HepG2 (cell line): Measurements from ENCODE around the gene WDR82. TPM values are rescaled to one million over a fixed set of nuclear protein-coding genes. Genes with fewer than 3 reads are reported as not detected.

Source experiments
- ATAC-seq: fragments of 200-7000 bp; cut with Tn5 transposase; 3 replicates; pipeline ENCODE4 v1.9.1; 2020; ENCODE audit warnings: mild to moderate bottlenecking, moderate library complexity
- BruUV-seq: library from RNA; stranded (reverse); fragments of 400-500 nt; replicated peaks from 2 replicates; lab custom pipeline; 2021; lab: Mats Ljungman, UMichigan
- CTCF ChIA-PET: fragments of 300-600 bp; formaldehyde crosslinking; extraction: SDS; loops from one replicate; lab custom pipeline; 2021; ENCODE audit warnings: low total read pairs, inconsistent platforms, low intra/inter-chr PET ratio; lab: Yijun Ruan, JAX
- POLR2A ChIA-PET: fragments of 350-600 bp; sonication (Branson Sonifier 250); formaldehyde crosslinking; loops from one replicate; lab custom pipeline; 2020; ENCODE audit warnings: antibody characterized with exemption, inconsistent platforms; lab: Yijun Ruan, JAX
- DNase-seq: peaks from one replicate; pipeline ENCODE4 v3.0.0-alpha.2; 2015; ENCODE audit warnings: low spot score
- FAIRE-seq: peaks from 3 replicates; lab custom pipeline; 2011; peaks lifted over from hg19 to GRCh38; lab: Jason Lieb, UNC
- H2AFZ ChIP-seq: one replicate; pipeline ENCODE4 v1.6.1; 2011; ENCODE audit warnings: low read length, inconsistent platforms
- H3K27ac ChIP-seq: fragments of 300-600 bp; 3 replicates; pipeline ENCODE4 v1.8.0; 2011; ENCODE audit warnings: mixed run types, mild to moderate bottlenecking, mixed read lengths, low read length, inconsistent platforms; ENCODE audit not compliant: insufficient read depth; ENCODE audit errors: extremely low read length
- H3K27me3 ChIP-seq, 2 experiments: fragments of 200-600 bp in 1 of 2; 2 replicates in 1 of 2; 3 replicates in 1 of 2; pipeline versions ENCODE4 v1.6.0 to v1.8.0; 2011; ENCODE audit warnings: low read length in 2 of 2, mild to moderate bottlenecking in 2 of 2, moderate library complexity in 2 of 2, inconsistent platforms in 1 of 2; ENCODE audit not compliant: insufficient read depth in 2 of 2, control insufficient read depth in 1 of 2
- H3K36me3 ChIP-seq, 2 experiments: fragments of 200-600 bp in 1 of 2; replicated peaks in 1 of 2; 2 replicates in 1 of 2; 3 replicates in 1 of 2; pipeline versions ENCODE4 v1.5.1 to v1.8.0; 2011; ENCODE audit warnings: low read length in 2 of 2, inconsistent platforms in 1 of 2; ENCODE audit not compliant: insufficient read depth in 2 of 2, control insufficient read depth in 1 of 2
- H3K4me1 ChIP-seq: 2 replicates; pipeline ENCODE4 v1.5.1; 2012; ENCODE audit warnings: low read length, inconsistent platforms; ENCODE audit not compliant: insufficient read depth
- H3K4me2 ChIP-seq: 2 replicates; pipeline ENCODE4 v1.6.0; 2011; ENCODE audit warnings: low read depth, low read length, inconsistent platforms
- H3K4me3 ChIP-seq, 3 experiments: fragments of 200-600 bp in 1 of 3; sonication (generic), shearing (Covaris generic) in 1 of 3; replicated peaks in 1 of 3; 2 replicates each; pipeline ENCODE4 v1.5.1; 2011 to 2016; ENCODE audit warnings: low read length in 3 of 3, inconsistent platforms in 2 of 3, low read depth in 2 of 3, mild to moderate bottlenecking in 2 of 3, control low read depth in 1 of 3, mixed read lengths in 1 of 3; ENCODE audit not compliant: insufficient read depth in 1 of 3
- H3K79me2 ChIP-seq: one replicate; pipeline ENCODE4 v1.6.1; 2011; ENCODE audit warnings: low read length, inconsistent platforms; ENCODE audit not compliant: insufficient read depth
- H3K9ac ChIP-seq: 2 replicates; pipeline ENCODE4 v1.6.0; 2011; ENCODE audit warnings: mild to moderate bottlenecking, low read depth, low read length, inconsistent platforms; ENCODE audit not compliant: insufficient read depth
- H3K9me3 ChIP-seq: 2 replicates; pipeline ENCODE4 v1.5.1; 2012; ENCODE audit warnings: mild to moderate bottlenecking, low read length
- H4K20me1 ChIP-seq: 2 replicates; pipeline ENCODE4 v1.6.0; 2011; ENCODE audit warnings: inconsistent platforms, mild to moderate bottlenecking, low read length, moderate library complexity; ENCODE audit not compliant: insufficient read depth
- NCOA2 ChIP-seq: sonication (generic); formaldehyde crosslinking; IDR thresholded peaks from 2 replicates; pipeline ENCODE4 v1.8.0; 2022; ENCODE audit warnings: inconsistent platforms
- ZNF230 ChIP-seq: sonication (generic); formaldehyde crosslinking; IDR thresholded peaks from 2 replicates; pipeline ENCODE4 v1.4.0; 2020; ENCODE audit warnings: mild to moderate bottlenecking, missing genetic modification reagents
- ZNF484 ChIP-seq: sonication (generic); formaldehyde crosslinking; IDR thresholded peaks from 2 replicates; pipeline ENCODE4 v1.5.1; 2020; ENCODE audit warnings: mild to moderate bottlenecking, low read depth, missing genetic modification reagents, borderline replicate concordance
- WGBS: methylation state at CpG from one replicate; pipeline ENCODE4 v1.1.6; 2017; ENCODE audit warnings: low lambda C conversion rate; 5-methylcytosine and 5-hydroxymethylcytosine counted together
- in situ Hi-C: cut with HindIII; loops from 2 replicates; pipeline ENCODE4 v1.10.0; 2017; ENCODE audit warnings: low pct_unique_long_range_greater_than_20kb; ENCODE audit not compliant: extremely low pct_ligation_motif_present
- intact Hi-C: fragments of 100-400 bp; cut with micrococcal nuclease; formaldehyde crosslinking; loops from one replicate; pipeline ENCODE4 v1.10.0; 2022; ENCODE audit not compliant: unreplicated experiment
- polyA plus RNA-seq, 8 experiments: library from polyadenylated mRNA; depleted of rRNA in 3 of 8; stranded (reverse) in 7 of 8; unstranded in 1 of 8; fragments of >200 nt; fragmentation: Illumina TruSeq in 4 of 8; extraction: Trizol in 4 of 8; gene quantifications; 2 replicates each; pipeline versions ENCODE4 v1.2.1 to v1.2.3, GENCODE V29; 2011 to 2016; ENCODE audit warnings: low read depth in 4 of 8, missing spikeins in 1 of 8, mixed read lengths in 1 of 8; ENCODE audit not compliant: insufficient read depth in 1 of 8
- total RNA-seq, 5 experiments: library from RNA; depleted of rRNA; stranded (reverse); fragments of >200 nt; fragmentation: Illumina TruSeq; extraction: Trizol; gene quantifications; 2 replicates each; pipeline ENCODE4 v1.2.3, GENCODE V29; 2016; ENCODE audit warnings: low read depth in 1 of 5
- TF ChIP-seq, protein P1 (sequence below): sonication (generic); formaldehyde crosslinking; IDR thresholded peaks from 2 replicates; pipeline ENCODE4 v1.5.0; 2020; ENCODE audit warnings: mild to moderate bottlenecking, missing genetic modification reagents, borderline replicate concordance

Gene WDR82
- total and polyA plus RNA-seq, 2 of the 13 experiments (the other 11 are each of a cell fraction or from before 2014, with no cell fraction given): 39.1 to 59.5 TPM

DNA sequence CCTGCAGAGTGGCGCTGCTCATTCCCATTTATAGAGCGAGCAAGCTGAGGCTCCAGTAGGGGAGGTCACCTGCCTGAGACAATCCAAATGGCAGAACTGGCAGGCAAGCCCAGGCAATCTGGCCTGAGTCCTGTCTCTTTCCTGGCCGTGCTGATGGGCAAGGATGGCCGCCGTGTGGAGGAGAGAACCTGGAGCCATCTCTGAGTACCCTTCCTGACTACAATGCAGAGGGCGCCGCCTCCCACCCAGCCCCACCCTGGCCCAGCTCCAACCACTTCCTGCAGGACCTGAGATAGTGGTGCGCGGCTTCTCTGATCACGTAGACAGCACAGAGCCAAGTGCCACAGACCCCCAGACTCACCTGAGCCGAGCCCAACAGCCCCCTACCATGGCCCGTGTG, 60.0 kb downstream of the WDR82 start:
- ChIA-PET CTCF (no interaction called here), POLR2A (interaction anchor here (3.5 kb wide), 1 partner anchor 71 kb away, joined by 10 read pairs; no protein-coding TSS in a partner anchor)
- TF ChIP-seq NCOA2 (CRISPR knock-in tag) (no peak), ZNF230 (CRISPR knock-in tag) (no peak), ZNF484 (no peak)
- TF ChIP-seq, protein P1, sequence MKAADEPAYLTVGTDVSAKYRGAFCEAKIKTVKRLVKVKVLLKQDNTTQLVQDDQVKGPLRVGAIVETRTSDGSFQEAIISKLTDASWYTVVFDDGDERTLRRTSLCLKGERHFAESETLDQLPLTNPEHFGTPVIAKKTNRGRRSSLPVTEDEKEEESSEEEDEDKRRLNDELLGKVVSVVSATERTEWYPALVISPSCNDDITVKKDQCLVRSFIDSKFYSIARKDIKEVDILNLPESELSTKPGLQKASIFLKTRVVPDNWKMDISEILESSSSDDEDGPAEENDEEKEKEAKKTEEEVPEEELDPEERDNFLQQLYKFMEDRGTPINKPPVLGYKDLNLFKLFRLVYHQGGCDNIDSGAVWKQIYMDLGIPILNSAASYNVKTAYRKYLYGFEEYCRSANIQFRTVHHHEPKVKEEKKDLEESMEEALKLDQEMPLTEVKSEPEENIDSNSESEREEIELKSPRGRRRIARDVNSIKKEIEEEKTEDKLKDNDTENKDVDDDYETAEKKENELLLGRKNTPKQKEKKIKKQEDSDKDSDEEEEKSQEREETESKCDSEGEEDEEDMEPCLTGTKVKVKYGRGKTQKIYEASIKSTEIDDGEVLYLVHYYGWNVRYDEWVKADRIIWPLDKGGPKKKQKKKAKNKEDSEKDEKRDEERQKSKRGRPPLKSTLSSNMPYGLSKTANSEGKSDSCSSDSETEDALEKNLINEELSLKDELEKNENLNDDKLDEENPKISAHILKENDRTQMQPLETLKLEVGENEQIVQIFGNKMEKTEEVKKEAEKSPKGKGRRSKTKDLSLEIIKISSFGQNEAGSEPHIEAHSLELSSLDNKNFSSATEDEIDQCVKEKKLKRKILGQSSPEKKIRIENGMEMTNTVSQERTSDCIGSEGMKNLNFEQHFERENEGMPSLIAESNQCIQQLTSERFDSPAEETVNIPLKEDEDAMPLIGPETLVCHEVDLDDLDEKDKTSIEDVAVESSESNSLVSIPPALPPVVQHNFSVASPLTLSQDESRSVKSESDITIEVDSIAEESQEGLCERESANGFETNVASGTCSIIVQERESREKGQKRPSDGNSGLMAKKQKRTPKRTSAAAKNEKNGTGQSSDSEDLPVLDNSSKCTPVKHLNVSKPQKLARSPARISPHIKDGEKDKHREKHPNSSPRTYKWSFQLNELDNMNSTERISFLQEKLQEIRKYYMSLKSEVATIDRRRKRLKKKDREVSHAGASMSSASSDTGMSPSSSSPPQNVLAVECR (CRISPR knock-in tag): no peak
- no TSS peak for BruUV-seq
- peaks cover 6 to 14% of the 10 kb centered on the region in 2 experiments; a peak in 3 of 5 replicates for H3K36me3 ChIP-seq
- no peak for FAIRE-seq
- no peak overlapping the region for H3K27ac ChIP-seq
- ATAC-seq: no peak
- H3K9me3 ChIP-seq: no peaks in the 10 kb centered on the region
- no peaks in the 10 kb centered on the region for H3K79me2 ChIP-seq
- no peak overlapping the region for H3K9ac ChIP-seq
- DNase-seq: no peak
- no peak overlapping the region for H2AFZ ChIP-seq
- intact Hi-C loops (no loop called here), in situ Hi-C loops (no loop called here)
- 100% methylated on average over 1 of the region's 12 CpGs for whole genome bisulfite sequencing
- no peak overlapping the region for H3K4me2 ChIP-seq
- no peak overlapping the region for H3K4me3 ChIP-seq
- peaks cover 0 to 5% of the 10 kb centered on the region in 2 experiments; a peak in 3 of 5 replicates for H3K27me3 ChIP-seq
- no peaks in the 10 kb centered on the region for H4K20me1 ChIP-seq
- peaks cover 45% of the 10 kb centered on the region for H3K4me1 ChIP-seq
